HG03565 (cell line): Measurements from ENCODE around the gene TXNRD3.

Experiments used
- ATAC-seq: cut with Tn5 transposase; IDR thresholded peaks from one replicate; pipeline ENCODE4 v1.9.1; 2021; ENCODE audit warnings: mild to moderate bottlenecking, moderate library complexity; ENCODE audit not compliant: unreplicated experiment

The TXNRD3 gene

GRCh38 chr3:126654571-126655383 lies at the start of gene TXNRD3:
Gene TXNRD3, minus strand, starts transcription at chr3:126655124.
- no peak for ATAC-seq

GRCh38 chr3:126703512-126704493 lies 48.9 kb upstream of the TXNRD3 start, which contains the start of gene CHCHD6:
Gene CHCHD6, plus strand, starts transcription at chr3:126704240. Its CDS starts 73 bp downstream, at chr3:126704313.
- ATAC-seq, result peak; percentile 85

- no peak for ATAC-seq
These were observed 44.1 kb upstream of the TXNRD3 start for GRCh38 chr3:126699011-126699410.

- no peak for ATAC-seq
These were observed 41.9 kb upstream of the TXNRD3 start for GRCh38 chr3:126696701-126697267.

GRCh38 chr3:126693921-126694320 lies 39.0 kb upstream of the TXNRD3 start:
- no peak for ATAC-seq

- ATAC-seq, result no peak
These were observed 37.9 kb upstream of the TXNRD3 start for GRCh38 chr3:126692858-126693257.

GRCh38 chr3:126691765-126692164 lies 36.8 kb upstream of the TXNRD3 start:
- ATAC-seq, result no peak

- no peak for ATAC-seq
These were observed 30.6 kb upstream of the TXNRD3 start for GRCh38 chr3:126685493-126685892.

- no peak for ATAC-seq
These were observed 30.1 kb upstream of the TXNRD3 start for GRCh38 chr3:126685021-126685420.

- no peak for ATAC-seq
These were observed 29.4 kb upstream of the TXNRD3 start for GRCh38 chr3:126684218-126684751.

- ATAC-seq, result no peak
These were observed 28.1 kb upstream of the TXNRD3 start for GRCh38 chr3:126683069-126683468.

- no peak for ATAC-seq
These were observed 27.1 kb upstream of the TXNRD3 start for GRCh38 chr3:126682009-126682408.

GRCh38 chr3:126680667-126681055 lies 25.7 kb upstream of the TXNRD3 start:
- ATAC-seq, result no peak

GRCh38 chr3:126679831-126680666 lies 25.1 kb upstream of the TXNRD3 start:
- no peak for ATAC-seq

GRCh38 chr3:126679318-126679751 lies 24.4 kb upstream of the TXNRD3 start:
- no peak for ATAC-seq

- no peak for ATAC-seq
These were observed 23.9 kb upstream of the TXNRD3 start for GRCh38 chr3:126678693-126679317.

GRCh38 chr3:126677862-126678503 lies 23.1 kb upstream of the TXNRD3 start:
- no peak for ATAC-seq

- no peak for ATAC-seq
These were observed 22.2 kb upstream of the TXNRD3 start for GRCh38 chr3:126676919-126677705.
